ENCODE results near the gene ZNF335.

- TF ChIP-seq, protein P1, sequence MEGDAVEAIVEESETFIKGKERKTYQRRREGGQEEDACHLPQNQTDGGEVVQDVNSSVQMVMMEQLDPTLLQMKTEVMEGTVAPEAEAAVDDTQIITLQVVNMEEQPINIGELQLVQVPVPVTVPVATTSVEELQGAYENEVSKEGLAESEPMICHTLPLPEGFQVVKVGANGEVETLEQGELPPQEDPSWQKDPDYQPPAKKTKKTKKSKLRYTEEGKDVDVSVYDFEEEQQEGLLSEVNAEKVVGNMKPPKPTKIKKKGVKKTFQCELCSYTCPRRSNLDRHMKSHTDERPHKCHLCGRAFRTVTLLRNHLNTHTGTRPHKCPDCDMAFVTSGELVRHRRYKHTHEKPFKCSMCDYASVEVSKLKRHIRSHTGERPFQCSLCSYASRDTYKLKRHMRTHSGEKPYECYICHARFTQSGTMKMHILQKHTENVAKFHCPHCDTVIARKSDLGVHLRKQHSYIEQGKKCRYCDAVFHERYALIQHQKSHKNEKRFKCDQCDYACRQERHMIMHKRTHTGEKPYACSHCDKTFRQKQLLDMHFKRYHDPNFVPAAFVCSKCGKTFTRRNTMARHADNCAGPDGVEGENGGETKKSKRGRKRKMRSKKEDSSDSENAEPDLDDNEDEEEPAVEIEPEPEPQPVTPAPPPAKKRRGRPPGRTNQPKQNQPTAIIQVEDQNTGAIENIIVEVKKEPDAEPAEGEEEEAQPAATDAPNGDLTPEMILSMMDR (IDR thresholded peaks at IDR 0.05) = peak in 2 of 3 donors; percentile 11 to 41
- no peak for TF ChIP-seq POLR2A (IDR thresholded peaks at IDR 0.05)
Measured at GRCh38 chr20:45969712-45970634, 2.0 kb downstream of the ZNF335 start.

All from breast epithelium (tissue), 3 donors.